Measurements from ENCODE around the gene SRP68.
A peak's percentile ranks its signal among the peaks of the same experiment; 100 is the strongest.

SRP68 gene

GRCh38 chr17:76017481-76018339, 54.6 kb downstream of the SRP68 start:
- no peak for DNase-seq

GRCh38 chr17:76014925-76015261, 57.4 kb downstream of the SRP68 start:
- no peak for DNase-seq

GRCh38 chr17:76014100-76014924, 58.0 kb downstream of the SRP68 start:
- DNase-seq = peak; percentile 76 to 89 (median 82)

GRCh38 chr17:76013377-76013932, 58.9 kb downstream of the SRP68 start:
- DNase-seq = no peak

GRCh38 chr17:76011951-76012350, 60.4 kb downstream of the SRP68 start:
- DNase-seq = no peak

GRCh38 chr17:76009969-76010661, 62.2 kb downstream of the SRP68 start:
- peak in 1 of 4 experiments; percentile 8 for DNase-seq

- no peak for DNase-seq
Measured at GRCh38 chr17:76009447-76009846, 62.9 kb downstream of the SRP68 start.

GRCh38 chr17:76008630-76009425, 63.5 kb downstream of the SRP68 start:
- no peak for DNase-seq

- no peak for DNase-seq
Measured at GRCh38 chr17:76008208-76008607, 64.1 kb downstream of the SRP68 start.

GRCh38 chr17:76007850-76008165, 64.5 kb downstream of the SRP68 start:
- DNase-seq = no peak

GRCh38 chr17:76007131-76007849, 65.0 kb downstream of the SRP68 start:
- DNase-seq = no peak

GRCh38 chr17:76005263-76006149, 66.8 kb downstream of the SRP68 start:
- DNase-seq = peak; percentile 77 to 92 (median 90)

- no peak for DNase-seq
Measured at GRCh38 chr17:76004750-76005262, 67.5 kb downstream of the SRP68 start.

GRCh38 chr17:76003915-76004314, 68.4 kb downstream of the SRP68 start:
- DNase-seq = no peak

- no peak for DNase-seq
Measured at GRCh38 chr17:76002100-76002499, 70.2 kb downstream of the SRP68 start.

GRCh38 chr17:76000755-76001521, 71.4 kb downstream of the SRP68 start, which contains the start of gene CDK3:
Gene CDK3, plus strand, starts transcription at chr17:76000855. Its CDS starts 571 bp downstream, at chr17:76001426.
- DNase-seq = no peak

- DNase-seq = peak; percentile 63 to 83 (median 70)
Measured at GRCh38 chr17:76000016-76000754, 72.1 kb downstream of the SRP68 start.

- DNase-seq = no peak
Measured at GRCh38 chr17:75998327-75998795, 74.0 kb downstream of the SRP68 start.
